ENCODE measurements around the gene ATP6V0E1.
A peak's percentile ranks its signal among the peaks of the same experiment; 100 is the strongest.

The ATP6V0E1 gene

GRCh38 chr5:172953776-172954675 lies 29.5 kb upstream of the ATP6V0E1 start:
- no peak for DNase-seq
- in situ Hi-C loops (cut with MboI; ENCODE audit: low pct_unique_long_range_greater_than_20kb, low sequenced_read_pairs), result no loop called here

- in situ Hi-C loops (cut with MboI; ENCODE audit: low pct_unique_long_range_greater_than_20kb, low sequenced_read_pairs), result no loop called here
- no peak for DNase-seq
These were observed 28.8 kb upstream of the ATP6V0E1 start for GRCh38 chr5:172954751-172955159.

DNA sequence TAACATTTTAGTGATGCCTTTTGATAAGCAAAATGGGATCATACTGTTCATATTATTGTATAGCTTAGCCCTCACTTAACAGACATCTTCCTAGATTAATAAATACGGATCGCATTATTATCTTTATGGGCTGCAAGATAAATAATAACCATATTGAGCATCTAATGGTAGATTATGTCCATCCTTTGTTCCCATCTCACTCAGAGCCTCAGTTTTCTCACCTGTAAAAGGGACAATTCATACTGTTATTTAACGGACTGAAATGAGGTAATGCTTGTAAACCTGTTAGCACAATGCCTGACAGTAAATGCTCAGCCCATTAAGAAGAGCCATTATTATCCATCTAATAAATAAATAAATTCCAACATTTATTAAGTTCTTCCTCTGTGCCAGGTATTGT lies 27.3 kb upstream of the ATP6V0E1 start:
- DNase-seq, result no peak
- in situ Hi-C loops (cut with MboI; ENCODE audit: low pct_unique_long_range_greater_than_20kb, low sequenced_read_pairs), result no loop called here

DNA sequence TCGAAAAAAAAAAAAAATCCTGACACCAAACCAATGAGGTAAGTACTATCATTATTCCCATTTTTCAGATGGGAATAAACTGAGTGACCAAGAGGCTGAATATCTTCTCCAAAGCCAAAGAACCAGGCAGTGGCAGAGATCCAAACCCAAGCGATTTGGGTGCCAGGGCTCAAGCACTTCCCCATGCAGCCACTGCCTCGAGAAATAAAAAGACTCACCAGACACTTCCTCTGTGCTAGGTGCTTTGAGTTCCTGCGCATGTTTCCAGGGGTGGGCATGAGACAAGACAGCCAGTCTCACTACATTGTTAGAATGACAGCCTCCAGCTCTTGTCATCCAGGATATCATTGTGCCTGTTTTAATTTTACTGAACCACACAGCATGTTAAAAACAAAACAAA lies 26.6 kb upstream of the ATP6V0E1 start:
- in situ Hi-C loops (cut with MboI; ENCODE audit: low pct_unique_long_range_greater_than_20kb, low sequenced_read_pairs), result no loop called here
- DNase-seq, result no peak

DNA sequence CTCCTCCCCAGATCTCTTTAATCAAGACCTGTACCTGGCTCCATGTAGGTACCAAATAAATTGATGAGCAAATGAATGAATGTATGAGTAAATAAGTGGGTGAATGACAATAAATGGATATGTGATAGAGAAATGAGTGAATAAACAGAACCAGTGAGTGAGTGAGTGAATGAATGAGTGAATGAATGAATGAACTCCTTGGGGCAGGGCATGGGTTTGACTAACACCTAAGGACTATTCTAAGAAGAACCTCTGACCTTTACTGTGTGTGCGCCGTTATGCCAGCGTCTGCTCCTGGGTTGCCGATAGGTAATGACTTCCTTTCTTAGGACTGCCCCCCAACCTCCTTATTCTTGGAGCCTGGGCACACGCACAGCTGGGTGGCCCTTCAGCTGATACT lies 26.1 kb upstream of the ATP6V0E1 start:
- DNase-seq, result no peak
- in situ Hi-C loops (cut with MboI; ENCODE audit: low pct_unique_long_range_greater_than_20kb, low sequenced_read_pairs), result no loop called here

- DNase-seq, result peak; percentile 74
- in situ Hi-C loops (cut with MboI; ENCODE audit: low pct_unique_long_range_greater_than_20kb, low sequenced_read_pairs), result no loop called here
These were observed 25.1 kb upstream of the ATP6V0E1 start for GRCh38 chr5:172958331-172959046.

DNA sequence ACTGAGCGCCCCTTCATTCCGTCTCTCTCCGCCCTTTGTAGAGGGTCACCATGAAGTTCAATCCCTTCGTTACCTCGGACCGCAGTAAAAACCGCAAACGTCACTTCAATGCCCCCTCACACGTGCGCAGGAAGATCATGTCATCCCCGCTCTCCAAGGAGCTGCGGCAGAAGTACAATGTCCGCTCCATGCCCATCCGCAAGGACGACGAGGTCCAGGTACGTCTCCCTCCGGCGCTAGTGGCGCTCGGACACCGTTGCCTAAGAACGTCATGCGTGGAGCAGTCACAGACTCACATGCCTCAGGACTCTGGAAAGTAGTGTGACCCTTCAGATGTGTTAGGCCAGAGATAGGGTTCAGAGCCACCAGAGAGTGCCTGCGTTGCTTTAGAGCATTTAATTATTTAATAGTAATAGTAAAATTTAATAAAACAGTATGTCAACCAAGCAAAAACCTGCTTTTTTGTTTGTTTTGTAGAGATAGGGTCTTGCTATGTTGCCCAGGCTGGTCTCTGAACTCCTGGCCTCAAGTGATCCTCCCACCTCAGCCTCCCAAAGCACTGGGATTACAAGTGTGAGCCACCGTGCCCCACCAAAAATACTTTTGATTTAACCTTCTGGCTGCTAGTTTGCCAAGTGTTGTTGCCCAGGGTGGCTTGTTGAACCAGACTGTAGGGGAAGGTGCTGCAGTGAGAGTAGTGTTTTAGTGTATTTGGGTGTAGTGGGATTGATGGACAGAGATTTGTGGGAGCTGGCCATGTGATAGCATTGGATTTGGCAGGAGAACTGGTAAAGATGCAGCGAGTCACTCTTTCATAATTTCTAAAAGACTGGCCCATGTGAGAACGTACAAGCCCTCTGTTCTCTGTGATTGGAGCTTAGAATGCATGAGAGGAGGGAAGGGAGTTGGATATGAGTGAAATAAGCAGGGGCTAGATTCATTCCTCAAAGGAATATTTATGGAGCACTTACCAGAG lies 23.5 kb upstream of the ATP6V0E1 start:
- in situ Hi-C loops (cut with MboI; ENCODE audit: low pct_unique_long_range_greater_than_20kb, low sequenced_read_pairs), result no loop called here
- no peak for DNase-seq

DNA sequence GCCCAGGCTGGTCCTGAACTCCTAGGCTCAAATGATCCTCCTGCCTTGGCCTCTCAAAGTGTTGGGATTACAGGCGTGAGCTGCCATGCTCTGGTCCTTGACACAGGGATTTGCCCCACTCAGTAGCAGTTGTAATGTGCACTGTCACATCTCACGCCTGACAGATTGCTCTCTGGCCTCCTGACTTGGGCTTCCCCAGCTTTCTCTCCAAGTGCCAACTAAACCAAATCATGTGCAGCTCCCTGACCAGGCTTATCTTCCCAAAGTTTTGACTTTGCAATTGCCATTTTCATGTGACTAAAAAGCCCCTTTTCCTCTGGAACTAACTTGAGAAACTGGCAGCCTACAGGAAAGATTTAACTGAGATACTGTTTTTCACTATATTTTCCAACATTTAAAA lies 13.7 kb upstream of the ATP6V0E1 start:
- DNase-seq, result no peak
- in situ Hi-C loops (cut with MboI; ENCODE audit: low pct_unique_long_range_greater_than_20kb, low sequenced_read_pairs), result no loop called here

GRCh38 chr5:172971482-172971881 lies 12.1 kb upstream of the ATP6V0E1 start:
- in situ Hi-C loops (cut with MboI; ENCODE audit: low pct_unique_long_range_greater_than_20kb, low sequenced_read_pairs), result no loop called here

DNA sequence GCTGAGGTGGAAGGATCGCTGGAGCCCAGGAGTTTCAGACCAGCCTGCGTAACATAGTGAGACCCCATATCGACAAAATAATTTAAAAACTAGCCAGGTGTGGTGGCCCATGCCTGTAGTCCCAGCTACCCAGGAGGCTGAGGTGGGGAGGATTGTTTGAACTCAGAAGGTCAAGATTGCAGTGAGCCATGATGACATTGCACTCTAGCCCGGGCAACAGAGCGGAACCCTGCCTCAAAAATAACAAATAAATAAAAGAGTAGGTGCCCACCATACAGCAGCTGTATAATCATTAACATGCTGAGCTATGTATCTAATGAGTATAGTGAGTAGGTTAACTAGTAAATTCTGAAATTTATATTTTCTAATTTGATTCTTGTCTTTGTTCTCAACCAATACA lies 11.0 kb upstream of the ATP6V0E1 start:
- in situ Hi-C loops (cut with MboI; ENCODE audit: low pct_unique_long_range_greater_than_20kb, low sequenced_read_pairs), result no loop called here
- no peak for DNase-seq

More at GRCh38 chr5:172971482-172971881, 12.1 kb upstream of the ATP6V0E1 start:
- no peak for DNase-seq

GRCh38 chr5:172973127-172973916 lies 10.2 kb upstream of the ATP6V0E1 start:
- in situ Hi-C loops (cut with MboI; ENCODE audit: low pct_unique_long_range_greater_than_20kb, low sequenced_read_pairs), result no loop called here

GRCh38 chr5:172973931-172974330 lies 9.6 kb upstream of the ATP6V0E1 start:
- in situ Hi-C loops (cut with MboI; ENCODE audit: low pct_unique_long_range_greater_than_20kb, low sequenced_read_pairs), result no loop called here
- no peak for DNase-seq

More at GRCh38 chr5:172973127-172973916, 10.2 kb upstream of the ATP6V0E1 start:
- no peak for DNase-seq

GRCh38 chr5:172975289-172975688 lies 8.3 kb upstream of the ATP6V0E1 start:
- DNase-seq, result no peak
- in situ Hi-C loops (cut with MboI; ENCODE audit: low pct_unique_long_range_greater_than_20kb, low sequenced_read_pairs), result no loop called here

DNA sequence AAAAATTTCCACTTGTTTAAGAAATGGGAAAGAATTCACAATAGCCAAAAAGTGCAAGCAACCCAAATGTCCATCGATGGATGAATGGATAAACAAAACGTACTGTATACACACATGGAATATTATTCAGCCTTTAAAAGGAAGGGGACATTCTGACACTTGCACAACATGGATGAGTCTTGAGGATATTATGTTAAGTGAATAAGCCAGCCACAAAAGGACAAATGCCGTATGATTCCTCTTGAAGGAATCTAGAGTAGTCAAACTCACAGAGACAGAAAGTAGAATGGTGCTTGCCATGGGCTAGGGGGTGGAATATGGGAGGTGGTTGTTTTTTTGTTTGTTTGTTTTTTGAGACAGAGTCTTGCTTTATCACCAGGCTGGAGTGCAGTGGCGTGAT lies 3.8 kb upstream of the ATP6V0E1 start:
- in situ Hi-C loops (cut with MboI; ENCODE audit: low pct_unique_long_range_greater_than_20kb, low sequenced_read_pairs), result no loop called here
- no peak for DNase-seq

- no peak for DNase-seq
- in situ Hi-C loops (cut with MboI; ENCODE audit: low pct_unique_long_range_greater_than_20kb, low sequenced_read_pairs), result no loop called here
These were observed 1.6 kb upstream of the ATP6V0E1 start for GRCh38 chr5:172981931-172982330.

GRCh38 chr5:172984244-172984953 lies 828 bp downstream of the ATP6V0E1 start:
- peak; percentile 89 for DNase-seq
- in situ Hi-C loops (cut with MboI; ENCODE audit: low pct_unique_long_range_greater_than_20kb, low sequenced_read_pairs), result no loop called here

- in situ Hi-C loops (cut with MboI; ENCODE audit: low pct_unique_long_range_greater_than_20kb, low sequenced_read_pairs), result no loop called here
- DNase-seq, result no peak
These were observed 2.0 kb downstream of the ATP6V0E1 start for GRCh38 chr5:172985596-172985995.

DNA sequence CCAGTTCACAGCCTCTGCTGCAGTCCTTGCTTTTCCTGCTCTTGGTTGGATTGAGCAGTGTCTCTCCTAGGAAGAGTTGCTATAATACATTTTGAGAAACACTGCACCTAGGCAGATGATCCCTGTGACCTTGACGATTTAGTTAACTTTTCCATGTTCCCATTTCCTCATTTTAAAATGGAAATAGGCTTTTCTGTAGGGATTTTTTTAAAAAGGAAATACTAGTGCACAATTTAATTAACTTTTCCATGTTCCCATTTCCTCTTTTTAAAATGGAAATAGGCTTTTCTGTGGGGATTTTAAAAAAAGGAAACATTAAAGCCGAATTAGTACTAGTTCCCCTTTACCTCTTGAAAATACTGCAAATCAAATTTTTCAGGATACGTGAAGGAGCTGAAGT lies 4.7 kb downstream of the ATP6V0E1 start:
- in situ Hi-C loops (cut with MboI; ENCODE audit: low pct_unique_long_range_greater_than_20kb, low sequenced_read_pairs), result no loop called here
- no peak for DNase-seq

Measured in KBM-7 (cell line).